ENCODE data around the gene PRKACA.

GRCh38 chr19:14056069-14056666 is 61.4 kb downstream of the PRKACA start:
- TF ChIP-seq CTCF (IDR thresholded peaks at IDR 0.05) (no peak), POLR2A (IDR thresholded peaks at IDR 0.05) (no peak)
